Keratinocyte (primary cell): ENCODE measurements around the gene EEF1G. TPM values are rescaled to one million over a fixed set of nuclear protein-coding genes. Genes with fewer than 3 reads are reported as not detected.

Source experiments
- DNase-seq: peaks from one replicate; pipeline ENCODE4 v3.0.0-alpha.2; 2011; ENCODE audit warnings: low read depth, missing footprints, low spot score
- FAIRE-seq: peaks from 2 replicates; lab custom pipeline; 2011; peaks lifted over from hg19 to GRCh38; lab: Jason Lieb, UNC
- H2AFZ ChIP-seq: 2 replicates; pipeline ENCODE4 v1.6.0; 2012; ENCODE audit warnings: low read length, control low read depth, inconsistent platforms; ENCODE audit not compliant: control insufficient read depth
- H3K27ac ChIP-seq: 2 replicates; pipeline ENCODE4 v1.5.1; 2011; ENCODE audit warnings: low read length; ENCODE audit not compliant: control insufficient read depth, insufficient read depth
- H3K27me3 ChIP-seq: 3 replicates; pipeline ENCODE4 v1.6.0; 2011; ENCODE audit warnings: low read length; ENCODE audit not compliant: control insufficient read depth, insufficient read depth; ENCODE audit errors: extremely low read depth
- H3K36me3 ChIP-seq, 2 experiments: 2 replicates in 1 of 2; 3 replicates in 1 of 2; pipeline ENCODE4 v1.5.1; 2011; ENCODE audit warnings: low read length in 2 of 2, mild to moderate bottlenecking in 1 of 2; ENCODE audit not compliant: control insufficient read depth in 2 of 2, insufficient read depth in 2 of 2; ENCODE audit errors: extremely low read depth in 1 of 2
- H3K4me1 ChIP-seq: 3 replicates; pipeline ENCODE4 v1.5.1; 2011; ENCODE audit warnings: low read length; ENCODE audit not compliant: control insufficient read depth, insufficient read depth; ENCODE audit errors: extremely low read depth
- H3K4me2 ChIP-seq: 3 replicates; pipeline ENCODE4 v1.6.0; 2011; ENCODE audit warnings: low read depth, low read length; ENCODE audit not compliant: control insufficient read depth, insufficient read depth; ENCODE audit errors: extremely low read depth
- H3K4me3 ChIP-seq, 3 experiments: fragments of 200-600 bp in 1 of 3; sonication (generic) in 1 of 3; 2 replicates in 2 of 3; 3 replicates in 1 of 3; pipeline ENCODE4 v1.5.1; 2011 to 2016; ENCODE audit warnings: low read length in 3 of 3, mild to moderate bottlenecking in 3 of 3, control low read depth in 2 of 3, inconsistent platforms in 1 of 3, low read depth in 1 of 3, mixed read lengths in 1 of 3, mixed run types in 1 of 3, moderate library complexity in 1 of 3; ENCODE audit not compliant: control insufficient read depth in 2 of 3, insufficient read depth in 2 of 3; ENCODE audit errors: extremely low read depth in 1 of 3
- H3K79me2 ChIP-seq: 2 replicates; pipeline ENCODE4 v1.6.0; 2012; ENCODE audit warnings: low read length; ENCODE audit not compliant: control insufficient read depth, insufficient read depth
- H3K9ac ChIP-seq: 3 replicates; pipeline ENCODE4 v1.6.0; 2011; ENCODE audit warnings: low read length; ENCODE audit not compliant: control insufficient read depth, insufficient read depth; ENCODE audit errors: extremely low read depth
- H3K9me1 ChIP-seq: 3 replicates; pipeline ENCODE4 v1.6.0; 2011; ENCODE audit warnings: low read length; ENCODE audit not compliant: control insufficient read depth, insufficient read depth; ENCODE audit errors: extremely low read depth
- H3K9me3 ChIP-seq: 2 replicates; pipeline ENCODE4 v1.5.1; 2012; ENCODE audit warnings: low read depth, low read length; ENCODE audit not compliant: control insufficient read depth
- H4K20me1 ChIP-seq: 3 replicates; pipeline ENCODE4 v1.6.0; 2011; ENCODE audit warnings: low read length; ENCODE audit not compliant: control insufficient read depth, insufficient read depth; ENCODE audit errors: extremely low read depth
- EZH2 ChIP-seq: IDR thresholded peaks from one replicate; pipeline ENCODE4 v1.6.1; 2012; ENCODE audit warnings: inconsistent platforms, mild to moderate bottlenecking, low read length, moderate library complexity
- dilution Hi-C: fragments of 300-500 bp; cut with MboI; formaldehyde crosslinking; loops from one replicate; pipeline ENCODE4 v1.7.0; 2020; ENCODE audit warnings: low sequenced_read_pairs; ENCODE audit not compliant: extremely low pct_ligation_motif_present
- polyA plus RNA-seq, 5 experiments: library from polyadenylated mRNA; depleted of rRNA in 3 of 5; stranded (reverse) in 3 of 5; stranded (forward) in 1 of 5; unstranded in 1 of 5; fragments of >200 nt; gene quantifications; 1 replicate in 1 of 5; 2 replicates in 3 of 5; 3 replicates in 1 of 5; pipeline versions ENCODE4 v1.2.1 to v1.2.3, GENCODE V29; 2011 to 2012; ENCODE audit warnings: missing spikeins in 2 of 5, low read depth in 1 of 5, low replicate concordance in 1 of 5
- TF ChIP-seq, protein P1 (sequence below), 3 experiments: IDR thresholded peaks in 1 of 3; conservative IDR thresholded peaks in 1 of 3; optimal IDR thresholded peaks in 1 of 3; 2 replicates in 2 of 3; 3 replicates in 1 of 3; pipeline versions ENCODE3 to v1.5.1; 2011; ENCODE audit warnings: low read length in 3 of 3, mild to moderate bottlenecking in 3 of 3, moderate library complexity in 2 of 3, control low read depth in 1 of 3, inconsistent platforms in 1 of 3; ENCODE audit not compliant: insufficient read depth in 2 of 3; ENCODE audit errors: extremely low read depth in 1 of 3

EEF1G gene
- polyA plus RNA-seq, 1 donor (not counting 4 experiments of a cell fraction or from before 2014, with no cell fraction given) = 1,735 TPM

DNA sequence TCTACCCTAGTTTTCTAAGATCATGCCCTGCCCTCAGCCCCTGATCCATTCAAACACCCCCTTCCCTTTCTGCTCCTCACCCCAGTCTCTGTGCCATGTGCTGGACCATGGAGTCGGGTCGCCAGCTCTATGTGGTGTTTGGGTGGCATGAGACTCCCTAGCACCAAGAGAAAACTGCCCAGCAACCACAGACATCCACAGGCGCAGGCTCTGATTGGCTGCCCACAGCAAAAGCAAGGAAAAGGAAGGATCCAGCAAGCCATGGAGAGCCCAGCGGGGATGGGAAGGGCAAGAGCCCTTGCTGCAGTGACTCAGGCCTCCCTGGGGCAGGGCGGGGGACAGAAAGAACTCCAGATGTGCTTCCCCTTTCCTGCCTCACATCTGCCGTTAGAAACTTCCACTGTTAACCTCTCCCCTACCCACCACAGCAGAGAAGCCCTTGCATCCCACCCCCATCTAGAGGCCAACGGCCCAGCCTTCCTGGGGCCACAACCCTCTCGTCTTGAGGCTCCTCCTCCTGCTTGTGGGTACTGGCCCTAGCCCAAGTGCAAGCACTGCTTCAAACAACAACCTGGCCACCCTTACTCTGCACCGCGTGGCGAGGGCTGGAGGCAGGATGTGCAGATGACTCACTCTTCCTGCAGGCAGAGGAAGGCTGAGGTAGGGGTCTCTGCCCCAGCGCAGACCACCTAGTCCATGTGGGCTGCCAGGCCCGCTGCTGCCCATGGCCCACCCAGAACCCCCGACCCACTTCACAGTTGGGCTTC, 17.4 kb downstream of the EEF1G start:
- Histone ChIP-seq H4K20me1 (peaks cover 7% of the 10 kb centered on the region), H3K27ac (peak overlapping the region; percentile 91), H3K4me2 (peak overlapping the region; percentile 75), H3K9me1 (peaks cover 2% of the 10 kb centered on the region), H3K4me1 (peaks cover 93% of the 10 kb centered on the region), H3K4me3 (peak overlapping the region; percentile 17 to 43 (median 40)), H2AFZ (no peak overlapping the region), H3K79me2 (peaks cover 6% of the 10 kb centered on the region), H3K27me3 (no peaks in the 10 kb centered on the region), H3K9ac (peak overlapping the region; percentile 43), H3K36me3 (peaks cover 9 to 22% of the 10 kb centered on the region in 2 experiments), H3K9me3 (no peaks in the 10 kb centered on the region)
- TF ChIP-seq EZH2 = no peak
- TF ChIP-seq, protein P1, sequence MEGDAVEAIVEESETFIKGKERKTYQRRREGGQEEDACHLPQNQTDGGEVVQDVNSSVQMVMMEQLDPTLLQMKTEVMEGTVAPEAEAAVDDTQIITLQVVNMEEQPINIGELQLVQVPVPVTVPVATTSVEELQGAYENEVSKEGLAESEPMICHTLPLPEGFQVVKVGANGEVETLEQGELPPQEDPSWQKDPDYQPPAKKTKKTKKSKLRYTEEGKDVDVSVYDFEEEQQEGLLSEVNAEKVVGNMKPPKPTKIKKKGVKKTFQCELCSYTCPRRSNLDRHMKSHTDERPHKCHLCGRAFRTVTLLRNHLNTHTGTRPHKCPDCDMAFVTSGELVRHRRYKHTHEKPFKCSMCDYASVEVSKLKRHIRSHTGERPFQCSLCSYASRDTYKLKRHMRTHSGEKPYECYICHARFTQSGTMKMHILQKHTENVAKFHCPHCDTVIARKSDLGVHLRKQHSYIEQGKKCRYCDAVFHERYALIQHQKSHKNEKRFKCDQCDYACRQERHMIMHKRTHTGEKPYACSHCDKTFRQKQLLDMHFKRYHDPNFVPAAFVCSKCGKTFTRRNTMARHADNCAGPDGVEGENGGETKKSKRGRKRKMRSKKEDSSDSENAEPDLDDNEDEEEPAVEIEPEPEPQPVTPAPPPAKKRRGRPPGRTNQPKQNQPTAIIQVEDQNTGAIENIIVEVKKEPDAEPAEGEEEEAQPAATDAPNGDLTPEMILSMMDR (optimal IDR thresholded peaks at IDR 0.05 in 1 of 3, IDR thresholded peaks at IDR 0.05 in 1 of 3, conservative IDR thresholded peaks at IDR 0.05 in 1 of 3; ENCODE audit: extremely low read depth in 1 of 3, insufficient read depth in 2 of 3, low read length in 3 of 3) = no peak
- peak; percentile 92 for DNase-seq
- dilution Hi-C loops = no loop called here
- FAIRE-seq = peak; percentile 76

DNA sequence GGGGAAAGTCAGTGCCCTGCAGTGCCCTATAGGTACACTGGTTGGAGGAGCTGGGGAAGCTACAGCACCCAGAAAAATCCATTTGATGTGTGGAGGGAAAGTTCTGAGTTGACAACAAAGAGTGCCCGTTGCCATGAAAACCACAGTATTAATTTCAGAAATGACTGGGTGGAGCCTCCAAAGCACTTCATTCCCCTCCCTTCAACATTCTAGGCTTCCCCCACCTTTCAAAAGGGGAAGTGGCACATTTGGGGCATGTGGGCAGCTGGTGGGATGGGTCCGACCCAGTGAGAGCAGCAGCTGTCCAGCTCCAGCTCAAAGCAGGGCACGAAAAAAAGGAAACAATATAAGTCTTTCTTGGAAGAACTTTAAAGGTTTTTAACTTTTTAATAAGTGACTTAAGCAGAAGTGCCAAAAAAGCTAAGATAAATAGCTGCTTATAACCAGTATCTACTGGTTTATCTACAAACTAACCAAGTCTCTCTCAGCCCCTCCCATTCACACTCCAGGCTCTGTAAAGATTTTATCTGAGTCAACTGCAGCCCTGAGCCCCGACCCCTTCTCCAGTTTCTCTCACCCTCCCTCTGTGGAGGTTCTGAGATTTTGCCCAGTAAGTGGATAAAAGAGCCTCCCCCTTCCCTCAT, 18.1 kb downstream of the EEF1G start:
- peaks cover 9 to 22% of the 10 kb centered on the region in 2 experiments for H3K36me3 ChIP-seq
- H3K9ac ChIP-seq = peak overlapping the region; percentile 43
- H4K20me1 ChIP-seq = peaks cover 7% of the 10 kb centered on the region
- dilution Hi-C loops = no loop called here
- H3K79me2 ChIP-seq = peaks cover 6% of the 10 kb centered on the region
- DNase-seq (no peak), FAIRE-seq (no peak)
- H3K9me1 ChIP-seq = peaks cover 2% of the 10 kb centered on the region
- H3K9me3 ChIP-seq = no peaks in the 10 kb centered on the region
- peak overlapping the region in 2 of 3 experiments; percentile 3 to 17 for H3K4me3 ChIP-seq
- no peaks in the 10 kb centered on the region for H3K27me3 ChIP-seq
- H2AFZ ChIP-seq = no peak overlapping the region
- H3K4me1 ChIP-seq = peaks cover 87% of the 10 kb centered on the region
- TF ChIP-seq EZH2 = no peak
- TF ChIP-seq, protein P1 (optimal IDR thresholded peaks at IDR 0.05 in 1 of 3, IDR thresholded peaks at IDR 0.05 in 1 of 3, conservative IDR thresholded peaks at IDR 0.05 in 1 of 3; ENCODE audit: extremely low read depth in 1 of 3, insufficient read depth in 2 of 3, low read length in 3 of 3) = no peak
- H3K27ac ChIP-seq = peak overlapping the region; percentile 91
- peak overlapping the region; percentile 75 for H3K4me2 ChIP-seq
